GM23338 (cell line): ENCODE results near the gene UTP4. TPM values are rescaled to one million over a fixed set of nuclear protein-coding genes. Genes with fewer than 3 reads are reported as not detected.

ENCODE experiments used
- ATAC-seq: fragments of 200-7000 bp; cut with Tn5 transposase; 3 replicates; pipeline ENCODE4 v1.9.1; 2020
- DNase-seq: peaks from one replicate; pipeline ENCODE4 v3.0.0-alpha.2; 2015; ENCODE audit warnings: low spot score
- H2AFZ ChIP-seq: fragments of 200-600 bp; sonication (generic); 2 replicates; pipeline ENCODE4 v1.8.0; 2016; ENCODE audit warnings: antibody characterized with exemption, mild to moderate bottlenecking, moderate library complexity
- H3F3A ChIP-seq: fragments of 200-600 bp; sonication (generic); replicated peaks from 2 replicates; pipeline ENCODE4 v1.8.0; 2017; ENCODE audit warnings: antibody characterized with exemption, mixed run types, low read depth
- H3K27ac ChIP-seq: fragments of 200-600 bp; sonication (generic); 2 replicates; pipeline ENCODE4 v1.6.1; 2016; ENCODE audit warnings: low read depth
- H3K27me3 ChIP-seq: fragments of 200-600 bp; sonication (generic); 2 replicates; pipeline ENCODE4 v1.8.0; 2016; ENCODE audit warnings: mild to moderate bottlenecking, mixed run types, moderate library complexity; ENCODE audit not compliant: insufficient read depth
- H3K36me3 ChIP-seq: fragments of 200-600 bp; sonication (generic); 2 replicates; pipeline ENCODE4 v1.8.0; 2016; ENCODE audit warnings: mild to moderate bottlenecking; ENCODE audit not compliant: insufficient read depth
- H3K4me1 ChIP-seq: fragments of 200-600 bp; sonication (generic); 2 replicates; pipeline ENCODE4 v1.8.0; 2016; ENCODE audit warnings: mild to moderate bottlenecking, moderate library complexity; ENCODE audit not compliant: insufficient read depth
- H3K4me2 ChIP-seq: fragments of 200-600 bp; sonication (generic); 2 replicates; pipeline ENCODE4 v1.7.1; 2017; ENCODE audit warnings: mixed run types
- H3K4me3 ChIP-seq: fragments of 200-600 bp; sonication (generic); 2 replicates; pipeline ENCODE4 v1.6.1; 2016; ENCODE audit warnings: mixed run types
- H3K79me2 ChIP-seq: fragments of 200-600 bp; sonication (generic); replicated peaks from 2 replicates; pipeline ENCODE4 v1.8.0; 2017; ENCODE audit warnings: mild to moderate bottlenecking; ENCODE audit not compliant: insufficient read depth
- H3K9me2 ChIP-seq: fragments of 200-600 bp; sonication (generic); 2 replicates; pipeline ENCODE4 v1.8.0; 2017; ENCODE audit not compliant: insufficient read depth
- H4K20me1 ChIP-seq: fragments of 200-600 bp; sonication (generic); replicated peaks from 2 replicates; pipeline ENCODE4 v1.8.0; 2017; ENCODE audit warnings: mild to moderate bottlenecking; ENCODE audit not compliant: insufficient read depth
- H3K27ac Mint-ChIP-seq: 2 replicates; pipeline ENCODE4 v1.8.0; 2020; ENCODE audit warnings: inconsistent platforms, mild to moderate bottlenecking, moderate library complexity, mixed read lengths
- H3K27me3 Mint-ChIP-seq: 3 replicates; pipeline ENCODE4 v1.8.0; 2022; ENCODE audit warnings: low read depth, mild to moderate bottlenecking, moderate library complexity, mixed read lengths, inconsistent platforms; ENCODE audit not compliant: insufficient read depth, poor library complexity
- H3K36me3 Mint-ChIP-seq: 3 replicates; pipeline ENCODE4 v1.8.0; 2021; ENCODE audit warnings: low read depth, mild to moderate bottlenecking, inconsistent platforms, moderate library complexity, mixed read lengths
- H3K4me1 Mint-ChIP-seq: 3 replicates; pipeline ENCODE4 v1.8.0; 2020; ENCODE audit warnings: mild to moderate bottlenecking, inconsistent platforms, mixed read lengths
- H3K4me3 Mint-ChIP-seq: 3 replicates; pipeline ENCODE4 v1.8.0; 2021; ENCODE audit warnings: moderate library complexity, mild to moderate bottlenecking, inconsistent platforms, mixed read lengths
- H3K9me3 Mint-ChIP-seq: 3 replicates; pipeline ENCODE4 v1.8.0; 2020; ENCODE audit warnings: moderate library complexity, mild to moderate bottlenecking, inconsistent platforms, mixed read lengths
- CREB1 ChIP-seq: fragments of 250-450 bp; sonication (Bioruptor Pico); IDR thresholded peaks from 2 replicates; pipeline ENCODE4 v1.5.0; 2020; ENCODE audit warnings: low read depth, mild to moderate bottlenecking, moderate library complexity
- EZH2 ChIP-seq: fragments of 200-600 bp; sonication (generic); IDR thresholded peaks from one replicate; pipeline ENCODE4 v1.8.0; 2017; ENCODE audit warnings: antibody characterized with exemption, mild to moderate bottlenecking, low read depth; ENCODE audit not compliant: unreplicated experiment
- EZH2phosphoT487 ChIP-seq: fragments of 200-600 bp; sonication (generic); IDR thresholded peaks from one replicate; pipeline ENCODE4 v1.8.1; 2018; ENCODE audit warnings: antibody characterized with exemption; ENCODE audit not compliant: unreplicated experiment
- JUNB ChIP-seq: IDR thresholded peaks from one replicate; pipeline ENCODE4 v1.6.1; 2016; ENCODE audit warnings: antibody characterized with exemption; ENCODE audit not compliant: unreplicated experiment
- POLR2AphosphoS5 ChIP-seq: IDR thresholded peaks from 2 replicates; pipeline ENCODE4 v1.6.1; 2016; ENCODE audit warnings: antibody characterized with exemption, low read depth
- ZNF114 ChIP-seq: fragments of 250-450 bp; sonication (Bioruptor Pico); IDR thresholded peaks from 2 replicates; pipeline ENCODE4 v1.5.0; 2020; ENCODE audit warnings: mild to moderate bottlenecking, moderate library complexity
- ZNF331 ChIP-seq: fragments of 250-450 bp; sonication (Bioruptor Pico); IDR thresholded peaks from 2 replicates; pipeline ENCODE4 v1.5.0; 2020; ENCODE audit warnings: low read depth, mild to moderate bottlenecking, moderate library complexity
- polyA plus RNA-seq: library from polyadenylated mRNA; unstranded; fragments of >200 nt; fragmentation: Nextera tagmentation; extraction: Ambion mirVana; gene quantifications from 2 replicates; pipeline ENCODE4 v1.2.1, GENCODE V29; 2016
- total RNA-seq: library from RNA; depleted of rRNA; stranded (reverse); fragments of >200 nt; shearing (Covaris generic); gene quantifications from 2 replicates; pipeline ENCODE4 v1.2.3, GENCODE V29; 2014
- TF ChIP-seq, protein P1 (sequence below): IDR thresholded peaks from 2 replicates; pipeline ENCODE4 v1.6.1; 2016; ENCODE audit warnings: antibody characterized with exemption
- TF ChIP-seq, protein P2 (sequence below): IDR thresholded peaks from one replicate; pipeline ENCODE4 v1.6.1; 2018; ENCODE audit warnings: antibody characterized with exemption; ENCODE audit not compliant: unreplicated experiment
- TF ChIP-seq, protein P3 (sequence below), 2 experiments: fragments of 200-600 bp in 1 of 2; sonication (generic) in 1 of 2; conservative IDR thresholded peaks; 2 replicates each; pipeline versions ENCODE4 v1.5.1 to v1.6.1; 2016 to 2017; ENCODE audit warnings: antibody characterized with exemption in 2 of 2, low read depth in 2 of 2, mild to moderate bottlenecking in 2 of 2, moderate library complexity in 1 of 2

UTP4 gene
- total and polyA plus RNA-seq, 2 experiments from 2014 or later: 63.2 to 66.6 TPM

DNA sequence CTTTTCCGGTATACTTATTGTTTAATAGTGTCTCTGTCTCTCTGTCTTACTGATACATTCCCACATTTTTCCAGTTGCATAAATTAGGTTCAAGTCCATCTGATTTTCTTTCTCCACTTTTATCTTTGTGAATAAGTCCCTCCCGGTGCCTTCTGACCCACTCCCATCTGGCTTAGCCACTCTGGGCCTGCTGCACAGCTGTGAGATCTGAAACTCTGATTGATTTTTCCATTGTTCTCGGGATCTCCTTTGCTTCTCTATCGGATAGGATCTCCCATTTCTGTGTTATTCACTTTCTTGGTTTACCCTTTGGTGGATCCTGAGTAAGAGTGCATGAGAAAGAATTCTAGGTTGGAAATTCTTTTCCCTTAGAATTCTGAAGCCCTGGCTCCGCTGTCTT, 8.6 kb downstream of the UTP4 start:
- no peaks in the 10 kb centered on the region for H3K9me3 Mint-ChIP-seq
- no peaks in the 10 kb centered on the region for H3K4me1 ChIP-seq
- ATAC-seq (no peak), DNase-seq (no peak)
- peaks cover 80% of the 10 kb centered on the region for H3K79me2 ChIP-seq
- peaks cover 31% of the 10 kb centered on the region for H4K20me1 ChIP-seq
- TF ChIP-seq EZH2phosphoT487 (no peak), EZH2 (no peak), POLR2AphosphoS5 (no peak), JUNB (no peak)
- H3K27me3 ChIP-seq: no peaks in the 10 kb centered on the region
- no peak overlapping the region for H3K4me3 ChIP-seq
- no peak overlapping the region for H3K4me3 Mint-ChIP-seq
- H3K27ac ChIP-seq: no peak overlapping the region
- H3K36me3 Mint-ChIP-seq: peaks cover 90% of the 10 kb centered on the region
- no peak overlapping the region for H3K4me2 ChIP-seq
- H3K4me1 Mint-ChIP-seq: no peaks in the 10 kb centered on the region
- no peak overlapping the region for H3K27ac Mint-ChIP-seq
- H2AFZ ChIP-seq: no peak overlapping the region
- H3F3A ChIP-seq: peaks cover 30% of the 10 kb centered on the region
- peaks cover 92% of the 10 kb centered on the region for H3K36me3 ChIP-seq
- no peaks in the 10 kb centered on the region for H3K9me2 ChIP-seq
- H3K27me3 Mint-ChIP-seq: no peaks in the 10 kb centered on the region

DNA sequence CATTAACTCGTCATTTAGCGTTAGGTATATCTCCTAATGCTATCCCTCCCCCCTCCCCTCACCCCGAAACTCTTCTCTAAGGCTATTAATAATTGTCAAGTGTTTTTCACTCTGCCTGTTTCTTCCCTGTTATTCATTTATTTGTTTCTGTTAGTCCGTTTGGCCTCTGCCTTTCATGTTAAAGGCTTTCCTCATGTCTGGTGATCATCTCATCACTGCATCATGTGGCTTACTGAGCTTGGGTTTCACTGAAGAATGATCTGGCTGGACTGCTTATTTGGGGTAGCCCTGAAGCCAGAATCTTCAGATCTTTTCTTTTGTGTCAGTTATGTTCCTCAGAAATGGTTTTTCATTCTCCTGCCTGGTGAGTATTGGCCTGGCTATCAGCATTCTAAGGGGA, 9.5 kb downstream of the UTP4 start:
- Histone ChIP-seq H3K4me2 (no peak overlapping the region), H3K36me3 (peaks cover 89% of the 10 kb centered on the region), H3K9me2 (no peaks in the 10 kb centered on the region), H3K4me3 (no peak overlapping the region), H3K4me1 (no peaks in the 10 kb centered on the region), H3K79me2 (peaks cover 75% of the 10 kb centered on the region), H3K27me3 (no peaks in the 10 kb centered on the region), H3K27ac (no peak overlapping the region), H3F3A (peaks cover 27% of the 10 kb centered on the region), H2AFZ (no peak overlapping the region), H4K20me1 (peaks cover 27% of the 10 kb centered on the region)
- H3K36me3 Mint-ChIP-seq: peaks cover 86% of the 10 kb centered on the region
- no peaks in the 10 kb centered on the region for H3K9me3 Mint-ChIP-seq
- no peak overlapping the region for H3K27ac Mint-ChIP-seq
- no peaks in the 10 kb centered on the region for H3K4me1 Mint-ChIP-seq
- H3K4me3 Mint-ChIP-seq: no peak overlapping the region
- DNase-seq (no peak), ATAC-seq (no peak)
- H3K27me3 Mint-ChIP-seq: no peaks in the 10 kb centered on the region
- TF ChIP-seq POLR2AphosphoS5: no peak
- TF ChIP-seq JUNB: no peak
- TF ChIP-seq CREB1 (CRISPR knock-in tag): no peak
- TF ChIP-seq ZNF114: no peak
- no peak for TF ChIP-seq ZNF331 (CRISPR knock-in tag)
- TF ChIP-seq, protein P1, sequence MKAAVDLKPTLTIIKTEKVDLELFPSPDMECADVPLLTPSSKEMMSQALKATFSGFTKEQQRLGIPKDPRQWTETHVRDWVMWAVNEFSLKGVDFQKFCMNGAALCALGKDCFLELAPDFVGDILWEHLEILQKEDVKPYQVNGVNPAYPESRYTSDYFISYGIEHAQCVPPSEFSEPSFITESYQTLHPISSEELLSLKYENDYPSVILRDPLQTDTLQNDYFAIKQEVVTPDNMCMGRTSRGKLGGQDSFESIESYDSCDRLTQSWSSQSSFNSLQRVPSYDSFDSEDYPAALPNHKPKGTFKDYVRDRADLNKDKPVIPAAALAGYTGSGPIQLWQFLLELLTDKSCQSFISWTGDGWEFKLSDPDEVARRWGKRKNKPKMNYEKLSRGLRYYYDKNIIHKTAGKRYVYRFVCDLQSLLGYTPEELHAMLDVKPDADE: no peak
- TF ChIP-seq, protein P2, sequence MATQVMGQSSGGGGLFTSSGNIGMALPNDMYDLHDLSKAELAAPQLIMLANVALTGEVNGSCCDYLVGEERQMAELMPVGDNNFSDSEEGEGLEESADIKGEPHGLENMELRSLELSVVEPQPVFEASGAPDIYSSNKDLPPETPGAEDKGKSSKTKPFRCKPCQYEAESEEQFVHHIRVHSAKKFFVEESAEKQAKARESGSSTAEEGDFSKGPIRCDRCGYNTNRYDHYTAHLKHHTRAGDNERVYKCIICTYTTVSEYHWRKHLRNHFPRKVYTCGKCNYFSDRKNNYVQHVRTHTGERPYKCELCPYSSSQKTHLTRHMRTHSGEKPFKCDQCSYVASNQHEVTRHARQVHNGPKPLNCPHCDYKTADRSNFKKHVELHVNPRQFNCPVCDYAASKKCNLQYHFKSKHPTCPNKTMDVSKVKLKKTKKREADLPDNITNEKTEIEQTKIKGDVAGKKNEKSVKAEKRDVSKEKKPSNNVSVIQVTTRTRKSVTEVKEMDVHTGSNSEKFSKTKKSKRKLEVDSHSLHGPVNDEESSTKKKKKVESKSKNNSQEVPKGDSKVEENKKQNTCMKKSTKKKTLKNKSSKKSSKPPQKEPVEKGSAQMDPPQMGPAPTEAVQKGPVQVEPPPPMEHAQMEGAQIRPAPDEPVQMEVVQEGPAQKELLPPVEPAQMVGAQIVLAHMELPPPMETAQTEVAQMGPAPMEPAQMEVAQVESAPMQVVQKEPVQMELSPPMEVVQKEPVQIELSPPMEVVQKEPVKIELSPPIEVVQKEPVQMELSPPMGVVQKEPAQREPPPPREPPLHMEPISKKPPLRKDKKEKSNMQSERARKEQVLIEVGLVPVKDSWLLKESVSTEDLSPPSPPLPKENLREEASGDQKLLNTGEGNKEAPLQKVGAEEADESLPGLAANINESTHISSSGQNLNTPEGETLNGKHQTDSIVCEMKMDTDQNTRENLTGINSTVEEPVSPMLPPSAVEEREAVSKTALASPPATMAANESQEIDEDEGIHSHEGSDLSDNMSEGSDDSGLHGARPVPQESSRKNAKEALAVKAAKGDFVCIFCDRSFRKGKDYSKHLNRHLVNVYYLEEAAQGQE: no peak
- TF ChIP-seq, protein P3, sequence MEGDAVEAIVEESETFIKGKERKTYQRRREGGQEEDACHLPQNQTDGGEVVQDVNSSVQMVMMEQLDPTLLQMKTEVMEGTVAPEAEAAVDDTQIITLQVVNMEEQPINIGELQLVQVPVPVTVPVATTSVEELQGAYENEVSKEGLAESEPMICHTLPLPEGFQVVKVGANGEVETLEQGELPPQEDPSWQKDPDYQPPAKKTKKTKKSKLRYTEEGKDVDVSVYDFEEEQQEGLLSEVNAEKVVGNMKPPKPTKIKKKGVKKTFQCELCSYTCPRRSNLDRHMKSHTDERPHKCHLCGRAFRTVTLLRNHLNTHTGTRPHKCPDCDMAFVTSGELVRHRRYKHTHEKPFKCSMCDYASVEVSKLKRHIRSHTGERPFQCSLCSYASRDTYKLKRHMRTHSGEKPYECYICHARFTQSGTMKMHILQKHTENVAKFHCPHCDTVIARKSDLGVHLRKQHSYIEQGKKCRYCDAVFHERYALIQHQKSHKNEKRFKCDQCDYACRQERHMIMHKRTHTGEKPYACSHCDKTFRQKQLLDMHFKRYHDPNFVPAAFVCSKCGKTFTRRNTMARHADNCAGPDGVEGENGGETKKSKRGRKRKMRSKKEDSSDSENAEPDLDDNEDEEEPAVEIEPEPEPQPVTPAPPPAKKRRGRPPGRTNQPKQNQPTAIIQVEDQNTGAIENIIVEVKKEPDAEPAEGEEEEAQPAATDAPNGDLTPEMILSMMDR (conservative IDR thresholded peaks at IDR 0.05; ENCODE audit: low read depth in 2 of 2): no peak
